HG02852 (cell line): Measurements from ENCODE around the gene ATOH8.

Experiments
- ATAC-seq: cut with Tn5 transposase; IDR thresholded peaks from one replicate; pipeline ENCODE4 v1.9.1; 2021; ENCODE audit warnings: mild to moderate bottlenecking, moderate library complexity; ENCODE audit not compliant: unreplicated experiment

The ATOH8 gene

DNA sequence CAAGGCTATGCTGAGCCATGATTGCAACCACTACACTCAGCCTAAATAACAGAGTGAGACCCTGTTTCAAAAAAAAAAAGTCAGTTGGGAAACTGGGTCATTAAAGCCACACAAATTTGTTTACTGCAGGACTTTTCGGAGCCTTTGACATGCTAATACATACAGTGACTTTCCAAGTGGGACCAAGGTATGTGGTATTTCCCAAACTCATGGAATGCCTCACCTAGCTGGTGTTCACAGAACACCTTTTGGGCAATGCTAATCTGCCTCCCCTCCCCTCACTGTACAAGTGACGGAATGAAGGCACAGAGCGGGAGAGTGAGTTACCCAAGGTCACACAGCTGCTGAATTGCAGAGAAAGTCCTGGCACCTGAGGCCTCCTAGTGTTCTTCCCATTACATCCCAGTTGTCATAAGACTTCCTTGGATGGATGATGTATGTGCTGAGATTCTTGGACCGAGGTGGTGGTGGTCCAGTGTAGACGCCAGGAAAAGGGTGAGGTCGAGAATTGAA, 30.7 kb downstream of the ATOH8 start:
- no peak for ATAC-seq

- no peak for ATAC-seq
These were observed 31.4 kb downstream of the ATOH8 start for GRCh38 chr2:85785027-85785822.

DNA sequence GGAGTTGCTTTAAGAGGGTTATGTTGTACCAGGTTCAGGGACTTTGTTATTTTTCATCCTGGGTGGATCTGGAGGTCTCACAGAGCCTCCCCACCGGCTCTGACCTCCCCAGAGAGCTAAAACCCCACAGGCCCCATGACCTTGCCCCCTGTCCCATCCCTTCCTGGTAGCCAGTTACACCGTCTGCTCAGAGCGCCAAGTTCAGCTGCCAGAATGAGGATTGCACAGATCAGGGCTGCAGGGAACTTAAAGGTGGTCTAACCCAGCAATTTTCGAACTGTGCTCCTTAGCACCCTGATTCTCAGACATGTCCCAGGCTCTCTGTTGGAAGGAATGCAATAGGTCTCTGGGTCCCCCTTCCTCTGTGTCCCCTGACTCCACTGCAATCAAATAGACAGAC, 32.1 kb downstream of the ATOH8 start:
- ATAC-seq: no peak

- no peak for ATAC-seq
These were observed 32.7 kb downstream of the ATOH8 start for GRCh38 chr2:85786444-85786843.

GRCh38 chr2:85786865-85787264, 33.1 kb downstream of the ATOH8 start:
- no peak for ATAC-seq

DNA sequence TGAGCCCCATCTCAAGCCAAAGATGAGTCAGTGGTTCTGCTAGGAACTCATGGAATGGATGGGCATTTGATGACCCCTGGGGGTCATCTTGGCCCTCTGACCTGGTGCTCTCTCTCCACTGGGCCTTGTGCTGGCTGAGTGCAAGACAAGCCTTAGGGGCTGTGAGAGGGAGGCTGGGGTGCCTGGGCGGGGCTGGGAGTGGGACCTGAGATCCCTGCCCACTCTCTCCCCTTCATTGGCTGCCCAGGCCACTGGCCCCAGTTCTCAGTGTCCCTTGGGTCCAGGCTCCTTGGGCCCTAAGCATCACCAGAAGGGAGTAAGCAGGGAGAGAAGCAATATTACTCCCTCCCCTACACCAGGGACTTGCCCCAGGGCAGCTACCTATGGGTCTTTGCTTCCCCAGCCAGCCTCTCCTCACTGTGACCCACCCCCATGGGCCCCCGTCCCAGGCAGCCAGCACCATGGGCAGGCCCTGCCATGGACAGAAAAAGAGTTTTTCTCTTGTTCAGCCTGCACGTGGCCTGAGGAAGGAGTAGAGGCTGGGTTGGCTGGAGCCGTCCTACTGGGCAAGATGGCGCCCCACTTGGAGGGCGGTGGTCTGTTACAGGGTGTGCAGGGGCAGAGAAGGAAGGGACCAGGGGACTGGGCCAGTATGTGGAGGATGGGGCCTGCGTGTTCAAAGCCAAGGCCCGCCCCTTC, 33.6 kb downstream of the ATOH8 start:
- ATAC-seq: no peak

DNA sequence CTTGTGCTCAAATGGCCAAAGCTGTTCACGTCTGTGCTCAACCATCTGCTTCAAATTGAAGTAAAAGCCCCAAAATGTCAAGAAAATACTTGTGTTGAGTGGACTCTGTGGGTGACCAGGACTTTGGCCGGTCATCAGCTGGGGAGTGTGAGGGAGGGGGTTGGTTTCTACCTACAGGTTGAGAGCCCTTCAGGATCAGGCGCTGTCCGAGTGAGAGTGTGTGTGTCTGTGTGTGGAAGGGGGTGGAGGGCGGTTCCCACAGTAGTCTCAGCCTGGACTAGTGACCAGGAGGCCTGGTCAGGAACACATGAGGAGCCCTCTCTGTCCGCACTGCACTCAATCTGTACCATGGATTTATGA, 34.2 kb downstream of the ATOH8 start:
- no peak for ATAC-seq

DNA sequence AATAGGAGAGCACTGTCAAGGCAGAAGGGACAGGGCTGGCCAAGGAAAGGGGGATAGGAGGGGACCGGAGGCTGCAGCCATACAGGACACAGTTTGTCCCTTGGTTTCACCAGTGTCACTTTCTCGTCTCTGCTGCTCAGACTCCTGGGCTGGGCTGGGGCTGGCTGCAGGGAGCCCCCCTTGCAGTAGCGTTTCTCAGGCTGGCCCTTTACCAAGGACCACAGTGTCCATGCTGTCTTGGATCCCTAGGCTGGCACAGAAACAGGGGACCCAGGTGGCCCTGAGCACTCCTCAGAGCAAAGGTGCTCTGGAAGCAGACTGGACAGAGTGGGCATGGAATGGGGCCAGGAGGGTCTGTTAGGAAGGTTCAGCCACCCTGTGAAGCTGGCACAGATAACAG, 34.8 kb downstream of the ATOH8 start:
- ATAC-seq: no peak

DNA sequence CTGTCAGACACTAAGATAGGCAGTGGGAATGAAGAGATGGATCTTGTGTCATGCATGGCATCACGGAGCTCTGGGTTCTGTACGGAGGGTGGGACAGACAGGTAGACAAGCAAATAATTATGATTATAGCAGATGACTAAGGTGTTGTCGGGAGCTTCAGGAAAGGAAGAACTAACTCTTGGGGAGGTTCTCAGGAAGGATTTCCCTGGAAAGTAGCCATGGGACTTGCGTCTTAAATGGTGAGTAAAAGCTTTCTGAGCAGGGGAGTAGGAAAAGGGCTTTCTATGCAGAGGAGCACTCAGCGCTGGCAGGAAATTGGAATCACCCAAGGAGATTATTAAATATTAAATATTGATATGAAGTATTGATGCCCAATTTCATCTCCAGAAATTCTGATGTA, 35.5 kb downstream of the ATOH8 start:
- no peak for ATAC-seq

GRCh38 chr2:85790032-85790431, 36.2 kb downstream of the ATOH8 start:
- ATAC-seq: no peak

- ATAC-seq: no peak
These were observed 36.9 kb downstream of the ATOH8 start for GRCh38 chr2:85790499-85791188.

- no peak for ATAC-seq
These were observed 38.1 kb downstream of the ATOH8 start for GRCh38 chr2:85791704-85792565.

- no peak for ATAC-seq
These were observed 39.1 kb downstream of the ATOH8 start for GRCh38 chr2:85792783-85793441.

- no peak for ATAC-seq
These were observed 39.8 kb downstream of the ATOH8 start for GRCh38 chr2:85793584-85793983.

DNA sequence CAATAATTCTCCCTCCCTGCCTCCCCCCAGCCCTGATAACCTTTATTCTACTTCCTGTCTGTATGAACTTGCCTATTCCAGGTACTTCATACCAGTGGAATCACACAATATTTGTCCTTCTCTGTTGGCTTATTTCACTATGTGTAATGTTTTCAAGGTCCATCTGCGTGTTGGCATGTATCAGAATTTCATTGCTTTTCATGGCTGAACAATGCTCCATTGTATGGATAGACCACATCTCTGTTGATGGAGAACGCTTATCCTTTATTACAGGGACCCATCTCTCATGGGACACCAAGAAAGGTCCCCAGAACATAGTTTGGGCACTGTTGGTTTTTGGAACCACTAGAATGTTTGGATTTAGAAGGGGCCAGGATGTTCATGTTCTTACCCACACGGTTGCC, 40.2 kb downstream of the ATOH8 start:
- ATAC-seq: no peak

DNA sequence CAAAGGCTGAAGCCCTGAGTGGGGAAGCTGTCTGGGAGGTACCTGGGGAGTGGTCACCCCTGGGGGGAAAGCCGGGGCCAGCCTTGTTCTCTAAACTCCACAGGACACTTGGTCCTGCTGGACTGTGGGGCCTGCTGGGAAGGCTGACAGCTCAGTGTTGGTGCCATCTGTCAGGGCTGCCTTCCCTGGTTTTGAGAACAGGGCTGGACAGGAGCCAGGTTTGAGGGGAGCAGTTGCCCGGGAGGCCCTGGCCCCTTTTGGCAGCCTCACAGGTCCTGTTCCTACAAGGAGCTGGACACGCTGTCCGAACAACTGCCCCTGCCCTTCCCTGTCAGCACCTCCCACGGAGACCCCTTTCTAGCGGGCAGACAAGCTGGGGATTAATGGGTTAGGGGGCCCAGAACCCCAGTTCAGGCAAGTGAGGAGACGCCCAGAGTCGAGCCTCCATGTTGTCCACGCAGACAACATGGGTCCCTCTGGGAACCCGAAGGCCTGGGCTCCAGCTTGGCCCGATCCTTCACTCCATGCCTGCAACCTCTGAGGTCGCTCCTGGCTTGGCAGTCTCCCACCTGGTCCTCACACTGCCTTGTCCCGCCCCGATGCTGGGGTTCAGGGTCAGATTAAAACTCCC, 40.8 kb downstream of the ATOH8 start:
- no peak for ATAC-seq

- ATAC-seq: no peak
These were observed 41.7 kb downstream of the ATOH8 start for GRCh38 chr2:85795331-85796045.

GRCh38 chr2:85796046-85796340, 42.2 kb downstream of the ATOH8 start:
- ATAC-seq: no peak
